B cell (primary cell): ENCODE data around the gene GRM6. TPM values are rescaled to one million over a fixed set of nuclear protein-coding genes. Genes with fewer than 3 reads are reported as not detected.

Source experiments
- ATAC-seq: fragments of 200-7000 bp; cut with Tn5 transposase; one replicate; pipeline ENCODE4 v1.10.0; 2021; ENCODE audit warnings: low read depth, mild to moderate bottlenecking, moderate number of reproducible peaks, moderate library complexity
- CTCF ChIA-PET: fragments of 350-600 bp; sonication (Branson Sonifier 250); formaldehyde crosslinking; loops from one replicate; lab custom pipeline; 2021; ENCODE audit warnings: antibody characterized with exemption, inconsistent platforms; lab: Charles Lee
- POLR2A ChIA-PET: fragments of 350-600 bp; sonication (Branson Sonifier 250); formaldehyde crosslinking; loops from one replicate; lab custom pipeline; 2021; ENCODE audit warnings: antibody characterized with exemption; lab: Charles Lee
- DNase-seq: peaks from one replicate; pipeline ENCODE4 v3.0.0; 2013
- H2AFZ ChIP-seq: 2 replicates; pipeline ENCODE4 v1.6.1; 2012; ENCODE audit warnings: mild to moderate bottlenecking, low read depth, low read length; ENCODE audit not compliant: insufficient read depth, poor library complexity, severe bottlenecking
- H3K27ac ChIP-seq, 2 donors: 1 replicate in 1 of 2; 2 replicates in 1 of 2; pipeline ENCODE4 v1.5.1; 2012 to 2013; ENCODE audit warnings: low read length in 2 of 2, mild to moderate bottlenecking in 2 of 2, moderate library complexity in 1 of 2
- H3K27me3 ChIP-seq, 4 experiments: fragments of 200-600 bp in 1 of 4; sonication (generic) in 1 of 4; replicated peaks in 1 of 4; 1 replicate in 2 of 4; 2 replicates in 2 of 4; pipeline versions ENCODE4 v1.6.1 to v1.7.0; 2013 to 2016; ENCODE audit warnings: low read length in 3 of 4, mild to moderate bottlenecking in 2 of 4, mixed read lengths in 1 of 4, moderate library complexity in 1 of 4; ENCODE audit not compliant: insufficient read depth in 4 of 4, control insufficient read depth in 3 of 4; ENCODE audit errors: control extremely low read depth in 1 of 4
- H3K36me3 ChIP-seq, 2 experiments: replicated peaks in 1 of 2; 1 replicate in 1 of 2; 2 replicates in 1 of 2; pipeline versions ENCODE4 v1.6.1 to v1.7.1; 2013; ENCODE audit warnings: low read length in 1 of 2; ENCODE audit not compliant: insufficient read depth in 2 of 2, control insufficient read depth in 1 of 2; ENCODE audit errors: control extremely low read depth in 1 of 2, extremely low read depth in 1 of 2
- H3K4me1 ChIP-seq, 2 donors: fragments of 200-600 bp in 1 of 2; sonication (generic) in 1 of 2; 1 replicate in 1 of 2; 2 replicates in 1 of 2; pipeline versions ENCODE4 v1.5.1 to v1.6.1; 2013 to 2017; ENCODE audit warnings: low read length in 2 of 2; ENCODE audit not compliant: control insufficient read depth in 2 of 2, insufficient read depth in 2 of 2
- H3K4me2 ChIP-seq: replicated peaks from 2 replicates; pipeline ENCODE3; 2012; ENCODE audit warnings: mild to moderate bottlenecking, low read depth, low read length; ENCODE audit not compliant: poor library complexity, severe bottlenecking
- H3K4me3 ChIP-seq, 5 experiments: fragments of 200-600 bp in 1 of 5; sonication (generic) in 1 of 5; 1 replicate in 3 of 5; 2 replicates in 2 of 5; pipeline versions ENCODE4 v1.5.1 to v1.7.0; 2011 to 2016; ENCODE audit warnings: low read length in 4 of 5, mild to moderate bottlenecking in 4 of 5, low read depth in 2 of 5, control low read depth in 1 of 5, moderate library complexity in 1 of 5; ENCODE audit not compliant: insufficient read depth in 1 of 5; ENCODE audit errors: control extremely low read depth in 1 of 5, extremely low read depth in 1 of 5
- H3K79me2 ChIP-seq: fragments of 200-600 bp; sonication (generic); one replicate; pipeline ENCODE4 v1.6.0; 2016; ENCODE audit warnings: low read length; ENCODE audit not compliant: control insufficient read depth, insufficient read depth
- H3K9ac ChIP-seq: fragments of 200-600 bp; sonication (generic); 2 replicates; pipeline ENCODE4 v1.6.1; 2017; ENCODE audit warnings: mild to moderate bottlenecking, low read length, moderate library complexity
- H3K9me3 ChIP-seq, 3 donors: one replicate each; pipeline versions ENCODE4 v1.6.1 to v1.7.1; 2013; ENCODE audit warnings: low read length in 2 of 3; ENCODE audit not compliant: control insufficient read depth in 2 of 3, insufficient read depth in 1 of 3; ENCODE audit errors: control extremely low read depth in 1 of 3
- H4K20me1 ChIP-seq: 2 replicates; pipeline ENCODE4 v1.6.0; 2012; ENCODE audit warnings: mild to moderate bottlenecking, low read length; ENCODE audit not compliant: insufficient read depth, control insufficient read depth, poor library complexity, severe bottlenecking
- H3K27ac Mint-ChIP-seq: one replicate; pipeline ENCODE4 v1.8.0; 2021; ENCODE audit warnings: mixed read lengths
- H3K27me3 Mint-ChIP-seq: one replicate; pipeline ENCODE4 v1.8.0; 2021; ENCODE audit warnings: mixed read lengths
- H3K4me1 Mint-ChIP-seq: one replicate; pipeline ENCODE4 v1.8.0; 2021; ENCODE audit warnings: mixed read lengths
- H3K4me3 Mint-ChIP-seq: one replicate; pipeline ENCODE4 v1.8.0; 2021; ENCODE audit warnings: mixed read lengths
- H3K9me3 Mint-ChIP-seq: one replicate; pipeline ENCODE4 v1.8.0; 2022; ENCODE audit warnings: mixed read lengths; ENCODE audit not compliant: insufficient read depth
- CTCF ChIP-seq: fragments of 200-600 bp; IDR thresholded peaks from one replicate; pipeline ENCODE4 v1.8.0; 2022; ENCODE audit warnings: antibody characterized with exemption, mild to moderate bottlenecking
- EZH2 ChIP-seq: IDR thresholded peaks from 2 replicates; pipeline ENCODE4 v1.6.1; 2012; ENCODE audit warnings: borderline replicate concordance, low read depth, mild to moderate bottlenecking, moderate library complexity, low read length; ENCODE audit not compliant: insufficient read depth, poor library complexity, severe bottlenecking
- WGBS: methylation state at CpG from one replicate; pipeline ENCODE4 v1.1.5; 2013; ENCODE audit warnings: missing lambda C conversion rate; ENCODE audit not compliant: insufficient coverage; 5-methylcytosine and 5-hydroxymethylcytosine counted together
- intact Hi-C: fragments of 100-400 bp; cut with micrococcal nuclease; formaldehyde crosslinking; loops from one replicate; pipeline ENCODE4 v1.10.0; 2022
- polyA plus RNA-seq: library from polyadenylated mRNA; depleted of rRNA; stranded (reverse); fragments of >200 nt; gene quantifications from 2 replicates; pipeline ENCODE4 v1.2.3, GENCODE V29; 2012
- total RNA-seq, 2 donors: library from RNA; stranded (reverse); fragments of 120-200 nt in 1 of 2; gene quantifications; 1 replicate in 1 of 2; 2 replicates in 1 of 2; pipeline versions ENCODE4 v1.2.3 to v1.2.4, GENCODE V29; 2013 to 2022

GRM6 gene
- total and polyA plus RNA-seq, 2 donors (not counting 1 experiment from before 2014, with no cell fraction given) = not detected

DNA sequence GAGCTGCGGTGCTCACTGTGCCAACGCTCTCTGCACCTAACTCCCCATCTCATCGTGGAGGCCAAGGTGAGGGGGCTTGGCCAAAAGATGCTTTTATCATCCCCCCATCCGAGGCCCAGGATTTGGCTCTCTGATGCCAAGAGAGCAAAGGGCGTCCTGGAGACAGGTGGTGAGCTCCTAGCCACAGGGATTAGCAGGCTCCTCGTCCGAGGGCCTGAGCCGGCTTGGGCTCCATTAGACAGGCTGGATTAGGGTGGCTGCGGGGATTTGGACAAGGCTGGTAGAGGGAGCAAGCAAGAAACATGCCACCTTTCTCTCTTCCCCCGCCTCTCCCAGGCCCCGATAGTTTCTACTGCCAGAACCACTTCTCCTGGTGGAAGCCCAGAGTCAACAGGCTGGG, 1.0 kb upstream of the GRM6 start:
- CTCF ChIA-PET = no interaction called here
- Histone ChIP-seq H3K9ac (no peak overlapping the region), H3K4me3 (no peak overlapping the region), H3K36me3 (no peaks in the 10 kb centered on the region), H2AFZ (no peak overlapping the region), H3K79me2 (no peaks in the 10 kb centered on the region), H3K9me3 (peaks cover 0 to 54% (median 0%) of the 10 kb centered on the region in 3 donors), H3K4me1 (no peaks in the 10 kb centered on the region), H3K4me2 (no peak overlapping the region), H3K27me3 (peaks cover 0 to 14% (median 0%) of the 10 kb centered on the region in 4 experiments), H4K20me1 (no peaks in the 10 kb centered on the region), H3K27ac (no peak overlapping the region)
- Mint-ChIP-seq H3K4me1 (peaks cover 2% of the 10 kb centered on the region), H3K27ac (no peak overlapping the region), H3K27me3 (peaks cover 28% of the 10 kb centered on the region), H3K4me3 (no peak overlapping the region), H3K9me3 (no peaks in the 10 kb centered on the region)
- POLR2A ChIA-PET = no interaction called here
- ATAC-seq (no peak), DNase-seq (no peak)
- intact Hi-C loops = no loop called here
- TF ChIP-seq EZH2 (no peak), CTCF (no peak)
- WGBS = 71% methylated on average over 7 of the region's 11 CpGs

DNA sequence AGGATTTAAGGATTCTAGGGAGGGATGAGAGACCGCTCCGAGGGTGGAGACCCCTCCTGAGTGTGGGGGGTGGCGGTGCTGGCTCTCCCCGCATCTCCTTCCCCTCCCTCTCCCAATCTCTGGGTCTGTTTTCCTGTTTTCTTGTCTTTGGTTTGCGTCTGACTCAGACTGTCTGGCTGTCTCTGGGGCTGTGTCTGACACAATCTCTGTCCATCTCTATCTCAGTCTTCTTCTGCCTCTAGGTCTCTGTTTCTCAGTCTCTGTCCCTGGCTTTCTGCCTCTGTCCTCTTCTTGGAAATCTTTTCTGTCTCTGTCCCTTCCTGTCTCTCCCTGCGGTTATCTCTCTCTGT, 196 bp upstream of the GRM6 start:
- Histone ChIP-seq H3K4me1 (no peaks in the 10 kb centered on the region), H3K27ac (no peak overlapping the region), H3K79me2 (no peaks in the 10 kb centered on the region), H4K20me1 (no peaks in the 10 kb centered on the region), H3K4me3 (no peak overlapping the region), H3K9me3 (peaks cover 0 to 63% (median 0%) of the 10 kb centered on the region in 3 donors), H3K27me3 (peaks cover 0 to 14% (median 0%) of the 10 kb centered on the region in 4 experiments), H3K4me2 (no peak overlapping the region), H3K36me3 (no peaks in the 10 kb centered on the region), H3K9ac (no peak overlapping the region), H2AFZ (no peak overlapping the region)
- intact Hi-C loops = no loop called here
- ATAC-seq (no peak), DNase-seq (no peak)
- WGBS = 31% methylated on average over 3 of the region's 6 CpGs
- no peak overlapping the region for H3K4me3 Mint-ChIP-seq
- no peak overlapping the region for H3K27ac Mint-ChIP-seq
- H3K27me3 Mint-ChIP-seq = peaks cover 28% of the 10 kb centered on the region
- peaks cover 2% of the 10 kb centered on the region for H3K4me1 Mint-ChIP-seq
- no peak for TF ChIP-seq EZH2
- no peak for TF ChIP-seq CTCF
- ChIA-PET POLR2A (no interaction called here), CTCF (no interaction called here)
- H3K9me3 Mint-ChIP-seq = no peaks in the 10 kb centered on the region
